Osteoblast (primary cell): ENCODE data around the gene EFCAB6. TPM values are rescaled to one million over a fixed set of nuclear protein-coding genes. Genes with fewer than 3 reads are reported as not detected.
A peak's percentile ranks its signal among the peaks of the same experiment; 100 is the strongest.

Experiments used
- DNase-seq: peaks from one replicate; pipeline ENCODE4 v3.0.0; 2011; ENCODE audit warnings: low spot score, mixed read lengths; ENCODE audit not compliant: insufficient read length; ENCODE audit errors: missing footprints
- H2AFZ ChIP-seq: 2 replicates; pipeline ENCODE4 v1.6.0; 2011; ENCODE audit warnings: mild to moderate bottlenecking, low read length
- H3K27ac ChIP-seq: 2 replicates; pipeline ENCODE4 v1.5.1; 2011; ENCODE audit warnings: mild to moderate bottlenecking, low read depth, low read length, moderate library complexity
- H3K27me3 ChIP-seq: 2 replicates; pipeline ENCODE4 v1.6.0; 2012; ENCODE audit warnings: mild to moderate bottlenecking, control low read depth, inconsistent platforms, low read length, moderate library complexity; ENCODE audit not compliant: insufficient read depth
- H3K36me3 ChIP-seq: 2 replicates; pipeline ENCODE4 v1.5.1; 2011; ENCODE audit warnings: mild to moderate bottlenecking, low read length, control low read depth, moderate library complexity; ENCODE audit not compliant: insufficient read depth
- H3K4me1 ChIP-seq: 2 replicates; pipeline ENCODE4 v1.5.1; 2011; ENCODE audit warnings: mild to moderate bottlenecking, low read length, control low read depth, moderate library complexity; ENCODE audit not compliant: insufficient read depth
- H3K4me2 ChIP-seq: 2 replicates; pipeline ENCODE4 v1.6.0; 2011; ENCODE audit warnings: mild to moderate bottlenecking, low read length; ENCODE audit not compliant: insufficient read depth
- H3K4me3 ChIP-seq: fragments of 200-600 bp; sonication (generic); 3 replicates; pipeline ENCODE4 v1.5.1; 2012; ENCODE audit warnings: mild to moderate bottlenecking, low read length, inconsistent platforms; ENCODE audit not compliant: insufficient read depth
- H3K79me2 ChIP-seq: 2 replicates; pipeline ENCODE4 v1.6.0; 2012; ENCODE audit warnings: mild to moderate bottlenecking, low read length, control low read depth, inconsistent platforms; ENCODE audit not compliant: insufficient read depth
- H3K9me3 ChIP-seq: 2 replicates; pipeline ENCODE4 v1.5.1; 2011; ENCODE audit warnings: low read depth, low read length, control low read depth
- H4K20me1 ChIP-seq: 2 replicates; pipeline ENCODE4 v1.6.0; 2012; ENCODE audit warnings: mild to moderate bottlenecking, low read length, control low read depth; ENCODE audit not compliant: insufficient read depth
- total RNA-seq: library from RNA; depleted of rRNA; stranded (reverse); fragments of >200 nt; gene quantifications from 2 replicates; pipeline ENCODE4 v1.2.3, GENCODE V29; 2012
- TF ChIP-seq, protein P1 (sequence below): IDR thresholded peaks from 2 replicates; pipeline ENCODE4 v1.5.1; 2011; ENCODE audit warnings: mild to moderate bottlenecking, low read depth, low read length, moderate library complexity; ENCODE audit errors: extremely low read depth

The EFCAB6 gene
- total RNA-seq, 1 donor, result 1.8 TPM

DNA sequence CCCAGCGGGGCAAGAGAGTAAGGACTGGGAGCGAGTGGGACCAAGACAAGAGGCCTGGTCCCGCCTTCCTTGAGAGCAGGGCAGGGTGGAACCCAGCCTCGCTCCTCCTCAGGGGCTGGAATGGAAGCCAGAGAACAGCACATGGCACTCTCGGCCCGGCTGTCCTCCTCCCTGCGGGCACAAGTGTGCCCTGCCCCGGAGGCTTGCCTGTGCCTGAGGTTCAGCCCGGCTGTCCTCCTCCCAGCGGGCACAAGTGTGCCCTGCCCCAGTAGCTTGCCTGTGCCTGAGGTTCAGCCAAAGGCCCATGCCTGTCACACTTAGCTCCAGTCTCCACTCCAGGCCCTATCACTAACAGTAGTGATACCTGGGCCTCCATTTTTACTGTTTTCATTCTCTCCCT lies 26.1 kb upstream of the EFCAB6 start:
- no peaks in the 10 kb centered on the region for H3K27me3 ChIP-seq
- no peak overlapping the region for H3K4me2 ChIP-seq
- H4K20me1 ChIP-seq, result no peaks in the 10 kb centered on the region
- H3K4me3 ChIP-seq, result no peak overlapping the region
- H3K27ac ChIP-seq, result no peak overlapping the region
- H2AFZ ChIP-seq, result no peak overlapping the region
- no peaks in the 10 kb centered on the region for H3K36me3 ChIP-seq
- H3K79me2 ChIP-seq, result no peaks in the 10 kb centered on the region
- H3K4me1 ChIP-seq, result no peaks in the 10 kb centered on the region
- H3K9me3 ChIP-seq, result no peaks in the 10 kb centered on the region
- TF ChIP-seq, protein P1, sequence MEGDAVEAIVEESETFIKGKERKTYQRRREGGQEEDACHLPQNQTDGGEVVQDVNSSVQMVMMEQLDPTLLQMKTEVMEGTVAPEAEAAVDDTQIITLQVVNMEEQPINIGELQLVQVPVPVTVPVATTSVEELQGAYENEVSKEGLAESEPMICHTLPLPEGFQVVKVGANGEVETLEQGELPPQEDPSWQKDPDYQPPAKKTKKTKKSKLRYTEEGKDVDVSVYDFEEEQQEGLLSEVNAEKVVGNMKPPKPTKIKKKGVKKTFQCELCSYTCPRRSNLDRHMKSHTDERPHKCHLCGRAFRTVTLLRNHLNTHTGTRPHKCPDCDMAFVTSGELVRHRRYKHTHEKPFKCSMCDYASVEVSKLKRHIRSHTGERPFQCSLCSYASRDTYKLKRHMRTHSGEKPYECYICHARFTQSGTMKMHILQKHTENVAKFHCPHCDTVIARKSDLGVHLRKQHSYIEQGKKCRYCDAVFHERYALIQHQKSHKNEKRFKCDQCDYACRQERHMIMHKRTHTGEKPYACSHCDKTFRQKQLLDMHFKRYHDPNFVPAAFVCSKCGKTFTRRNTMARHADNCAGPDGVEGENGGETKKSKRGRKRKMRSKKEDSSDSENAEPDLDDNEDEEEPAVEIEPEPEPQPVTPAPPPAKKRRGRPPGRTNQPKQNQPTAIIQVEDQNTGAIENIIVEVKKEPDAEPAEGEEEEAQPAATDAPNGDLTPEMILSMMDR, result no peak
- DNase-seq, result peak; percentile 84

DNA sequence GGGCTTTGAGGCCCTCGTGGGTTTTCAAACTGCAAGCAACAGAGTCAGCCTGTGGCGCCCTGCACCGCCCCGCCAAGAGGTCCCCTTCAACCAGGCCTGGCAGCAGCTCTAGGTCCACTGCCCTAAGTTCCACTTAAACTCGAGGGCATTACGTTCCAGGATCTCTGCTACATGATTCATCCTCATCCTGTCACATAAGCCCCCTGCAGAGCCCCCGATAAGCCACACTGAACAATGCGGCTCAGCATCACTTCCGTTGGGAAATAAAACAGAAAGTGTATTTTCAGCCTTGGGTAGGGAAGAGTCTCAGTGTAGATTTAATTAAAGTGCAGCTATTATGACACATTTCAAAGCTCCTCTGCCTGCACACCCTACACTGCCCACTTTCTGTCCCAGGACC lies 25.6 kb upstream of the EFCAB6 start:
- H3K4me1 ChIP-seq, result no peaks in the 10 kb centered on the region
- H3K4me3 ChIP-seq, result no peak overlapping the region
- H3K9me3 ChIP-seq, result no peaks in the 10 kb centered on the region
- TF ChIP-seq, protein P1, result no peak
- H4K20me1 ChIP-seq, result no peaks in the 10 kb centered on the region
- H3K79me2 ChIP-seq, result no peaks in the 10 kb centered on the region
- H3K36me3 ChIP-seq, result no peaks in the 10 kb centered on the region
- H3K27me3 ChIP-seq, result no peaks in the 10 kb centered on the region
- no peak overlapping the region for H3K27ac ChIP-seq
- H3K4me2 ChIP-seq, result no peak overlapping the region
- H2AFZ ChIP-seq, result no peak overlapping the region
- no peak for DNase-seq

DNA sequence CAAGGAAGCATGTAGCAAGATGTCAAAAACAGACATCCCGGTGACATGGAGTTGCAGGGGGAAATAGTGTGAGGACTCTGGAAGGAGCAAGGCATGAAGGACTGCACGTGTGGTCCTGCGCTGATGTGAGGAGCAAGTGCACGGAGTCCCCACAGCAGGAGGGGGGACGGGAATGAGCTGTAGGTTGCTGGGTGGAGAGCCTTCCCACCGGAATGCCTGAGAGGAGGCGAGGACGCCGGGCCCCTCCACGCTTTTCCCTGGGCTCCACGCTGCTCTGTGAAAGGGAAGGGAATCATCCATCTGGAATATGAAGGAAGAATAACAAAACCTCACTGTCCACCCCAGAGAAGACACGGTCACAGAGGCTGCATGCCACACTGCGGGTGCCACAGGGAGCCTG lies 23.6 kb upstream of the EFCAB6 start:
- TF ChIP-seq, protein P1, result no peak
- H3K27ac ChIP-seq, result no peak overlapping the region
- no peaks in the 10 kb centered on the region for H3K4me1 ChIP-seq
- H4K20me1 ChIP-seq, result no peaks in the 10 kb centered on the region
- no peak overlapping the region for H3K4me2 ChIP-seq
- H2AFZ ChIP-seq, result no peak overlapping the region
- H3K4me3 ChIP-seq, result no peak overlapping the region
- no peaks in the 10 kb centered on the region for H3K79me2 ChIP-seq
- H3K36me3 ChIP-seq, result no peaks in the 10 kb centered on the region
- H3K27me3 ChIP-seq, result no peaks in the 10 kb centered on the region
- DNase-seq, result peak; percentile 86
- H3K9me3 ChIP-seq, result no peaks in the 10 kb centered on the region

DNA sequence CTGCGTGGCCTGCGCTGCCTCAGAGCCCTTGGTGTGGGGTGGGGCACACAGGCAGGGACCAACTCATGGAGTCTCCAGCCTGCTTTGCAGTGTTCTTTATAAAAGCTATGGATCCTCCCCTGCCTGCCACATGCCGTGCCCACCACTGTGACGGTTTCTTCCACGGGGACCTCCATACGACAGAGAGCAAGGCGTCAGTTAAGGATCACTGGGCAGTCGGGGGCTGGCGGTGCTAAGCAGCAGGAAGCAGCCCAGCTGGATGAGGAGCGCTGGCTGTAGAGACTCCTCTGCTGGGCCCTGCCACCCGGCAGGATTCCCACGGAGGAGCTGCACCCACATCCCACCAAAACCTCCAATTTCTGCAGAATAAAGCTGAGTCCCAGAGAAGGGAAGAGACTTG lies 23.1 kb upstream of the EFCAB6 start:
- DNase-seq, result no peak
- Histone ChIP-seq H4K20me1 (no peaks in the 10 kb centered on the region), H3K27me3 (no peaks in the 10 kb centered on the region), H2AFZ (no peak overlapping the region), H3K27ac (no peak overlapping the region), H3K36me3 (no peaks in the 10 kb centered on the region), H3K9me3 (no peaks in the 10 kb centered on the region), H3K4me2 (no peak overlapping the region), H3K4me1 (peaks cover under 1% of the 10 kb centered on the region), H3K79me2 (no peaks in the 10 kb centered on the region), H3K4me3 (no peak overlapping the region)
- TF ChIP-seq, protein P1, result no peak
